NT2/D1 (cell line): ENCODE results near the gene PARP6.

Source experiments
- SUZ12 ChIP-seq: IDR thresholded peaks from 2 replicates; pipeline ENCODE4 v1.6.1; 2011; ENCODE audit not compliant: insufficient read length, insufficient read depth; ENCODE audit errors: extremely low read depth
- YY1 ChIP-seq: IDR thresholded peaks from 2 replicates; pipeline ENCODE4 v1.6.1; 2011; ENCODE audit not compliant: insufficient read length, insufficient read depth

GRCh38 chr15:72288796-72289596 lies 16.6 kb upstream of the PARP6 start:
- TF ChIP-seq SUZ12 (no peak), YY1 (no peak)
